H1 (cell line): ENCODE data around the gene SLC17A8. TPM values are rescaled to one million over a fixed set of nuclear protein-coding genes. Genes with fewer than 3 reads are reported as not detected.

ENCODE experiments used
- CTCF ChIA-PET: fragments of 300-600 bp; sonication (Branson Sonifier 250); formaldehyde crosslinking; loops from one replicate; lab custom pipeline; 2021; ENCODE audit not compliant: partially characterized antibody; lab: Charles Lee
- POLR2A ChIA-PET: fragments of 300-600 bp; sonication (Branson Sonifier 250); formaldehyde crosslinking; loops from one replicate; lab custom pipeline; 2021; ENCODE audit warnings: inconsistent platforms; ENCODE audit not compliant: partially characterized antibody; lab: Charles Lee
- DNase-seq, 2 experiments: peaks; one replicate each; pipeline versions ENCODE4 v3.0.0 to v3.0.0-alpha.2; 2010 to 2022; ENCODE audit warnings: low spot score in 2 of 2, low read depth in 1 of 2, mixed read lengths in 1 of 2
- FAIRE-seq: peaks from 2 replicates; lab custom pipeline; 2011; peaks lifted over from hg19 to GRCh38; lab: Jason Lieb, UNC
- H2AFZ ChIP-seq: 2 replicates; pipeline ENCODE4 v1.8.1; 2012; ENCODE audit warnings: low read length, inconsistent platforms
- H2AK5ac ChIP-seq: 2 replicates; pipeline ENCODE4 v1.6.1; 2013; ENCODE audit warnings: low read depth, low read length
- H2BK120ac ChIP-seq: replicated peaks from 2 replicates; pipeline ENCODE3; 2013; ENCODE audit warnings: low read depth, low read length, inconsistent platforms
- H2BK12ac ChIP-seq: 2 replicates; pipeline ENCODE4 v1.6.1; 2013; ENCODE audit warnings: low read depth, low read length
- H2BK15ac ChIP-seq: 2 replicates; pipeline ENCODE4 v1.6.1; 2013; ENCODE audit warnings: low read length
- H2BK20ac ChIP-seq: 2 replicates; pipeline ENCODE4 v1.6.1; 2013; ENCODE audit warnings: low read length
- H2BK5ac ChIP-seq: 2 replicates; pipeline ENCODE4 v1.6.1; 2013; ENCODE audit warnings: low read depth, low read length
- H3K14ac ChIP-seq: 2 replicates; pipeline ENCODE4 v1.6.1; 2013; ENCODE audit warnings: inconsistent platforms; ENCODE audit not compliant: insufficient read length
- H3K18ac ChIP-seq: 2 replicates; pipeline ENCODE4 v1.6.1; 2013; ENCODE audit warnings: low read length; ENCODE audit errors: extremely low read depth
- H3K23ac ChIP-seq: 2 replicates; pipeline ENCODE4 v1.6.1; 2013; ENCODE audit warnings: inconsistent platforms; ENCODE audit not compliant: insufficient read length
- H3K23me2 ChIP-seq: 2 replicates; pipeline ENCODE4 v1.6.1; 2013; ENCODE audit warnings: low read depth, low read length
- H3K27ac ChIP-seq: 2 replicates; pipeline ENCODE4 v1.6.1; 2011; ENCODE audit warnings: low read depth, low read length, inconsistent platforms
- H3K27me3 ChIP-seq, 4 experiments: replicated peaks in 1 of 4; 1 replicate in 1 of 4; 2 replicates in 3 of 4; pipeline versions ENCODE4 v1.6.1 to v1.8.1; 2011 to 2013; ENCODE audit warnings: low read length in 3 of 4, mild to moderate bottlenecking in 3 of 4, inconsistent platforms in 2 of 4, mixed read lengths in 2 of 4, moderate library complexity in 1 of 4; ENCODE audit not compliant: control insufficient read depth in 3 of 4, insufficient read depth in 3 of 4; ENCODE audit errors: extremely low read depth in 1 of 4
- H3K36me3 ChIP-seq, 4 experiments: 2 replicates each; pipeline versions ENCODE4 v1.6.1 to v1.8.1; 2011 to 2013; ENCODE audit warnings: mild to moderate bottlenecking in 4 of 4, low read length in 3 of 4, moderate library complexity in 2 of 4, control low read depth in 1 of 4, inconsistent platforms in 1 of 4; ENCODE audit not compliant: insufficient read depth in 4 of 4, control insufficient read depth in 2 of 4
- H3K4ac ChIP-seq: replicated peaks from 2 replicates; pipeline ENCODE3; 2013; ENCODE audit warnings: low read length, low read depth, mixed read lengths, inconsistent platforms; ENCODE audit not compliant: insufficient read length
- H3K4me1 ChIP-seq, 4 experiments: replicated peaks in 1 of 4; 1 replicate in 1 of 4; 2 replicates in 3 of 4; pipeline versions ENCODE4 v1.6.1 to v1.8.1; 2011 to 2013; ENCODE audit warnings: low read length in 3 of 4, inconsistent platforms in 2 of 4, mixed read lengths in 1 of 4; ENCODE audit not compliant: insufficient read depth in 4 of 4, control insufficient read depth in 3 of 4
- H3K4me2 ChIP-seq, 2 experiments: 2 replicates each; pipeline versions ENCODE4 v1.6.1 to v1.8.1; 2011 to 2013; ENCODE audit warnings: low read depth in 2 of 2, low read length in 2 of 2, control low read depth in 1 of 2, inconsistent platforms in 1 of 2, mild to moderate bottlenecking in 1 of 2; ENCODE audit not compliant: insufficient read depth in 1 of 2
- H3K4me3 ChIP-seq, 4 experiments: fragments of 200-600, 300-600 bp in 1 of 4; sonication (generic), shearing (Covaris generic), sonication (Bioruptor Twin) in 1 of 4; 2 replicates each; pipeline versions ENCODE4 v1.5.1 to v1.8.1; 2011 to 2016; ENCODE audit warnings: low read length in 4 of 4, low read depth in 3 of 4, control low read depth in 2 of 4, inconsistent platforms in 2 of 4, mild to moderate bottlenecking in 2 of 4, mixed read lengths in 1 of 4, moderate library complexity in 1 of 4; ENCODE audit not compliant: insufficient read depth in 2 of 4; ENCODE audit errors: extremely low read depth in 1 of 4
- H3K56ac ChIP-seq: replicated peaks from 2 replicates; pipeline ENCODE3; 2013; ENCODE audit warnings: low read depth, mild to moderate bottlenecking, mixed read lengths, low read length, inconsistent platforms; ENCODE audit not compliant: insufficient read length
- H3K79me1 ChIP-seq: 2 replicates; pipeline ENCODE4 v1.6.1; 2013; ENCODE audit warnings: low read depth, low read length, control low read depth
- H3K79me2 ChIP-seq, 2 experiments: 2 replicates each; pipeline versions ENCODE4 v1.6.1 to v1.8.1; 2012 to 2013; ENCODE audit warnings: low read length in 2 of 2, mild to moderate bottlenecking in 2 of 2, inconsistent platforms in 1 of 2; ENCODE audit not compliant: insufficient read depth in 2 of 2, control insufficient read depth in 1 of 2
- H3K9ac ChIP-seq, 4 experiments: replicated peaks in 1 of 4; 1 replicate in 1 of 4; 2 replicates in 3 of 4; pipeline versions ENCODE4 v1.6.1 to v1.8.1; 2011 to 2013; ENCODE audit warnings: low read depth in 3 of 4, low read length in 3 of 4, control low read depth in 2 of 4, mild to moderate bottlenecking in 2 of 4, moderate library complexity in 2 of 4, inconsistent platforms in 1 of 4; ENCODE audit errors: extremely low read depth in 1 of 4
- H3K9me3 ChIP-seq, 2 experiments: 2 replicates each; pipeline versions ENCODE4 v1.6.1 to v1.8.1; 2012 to 2013; ENCODE audit warnings: mild to moderate bottlenecking in 2 of 2, moderate library complexity in 2 of 2, control low read depth in 1 of 2, inconsistent platforms in 1 of 2, low read depth in 1 of 2, low read length in 1 of 2, mixed read lengths in 1 of 2; ENCODE audit not compliant: insufficient read depth in 2 of 2
- H4K20me1 ChIP-seq, 2 experiments: replicated peaks in 1 of 2; 2 replicates each; pipeline versions ENCODE3 to v1.8.1; 2011 to 2013; ENCODE audit warnings: inconsistent platforms in 2 of 2, low read length in 2 of 2, mild to moderate bottlenecking in 1 of 2; ENCODE audit not compliant: insufficient read depth in 2 of 2, control insufficient read depth in 1 of 2
- H4K5ac ChIP-seq: 2 replicates; pipeline ENCODE4 v1.6.1; 2013; ENCODE audit warnings: low read length, low read depth, mixed read lengths, inconsistent platforms; ENCODE audit not compliant: insufficient read length
- H4K8ac ChIP-seq: 2 replicates; pipeline ENCODE4 v1.8.0; 2013; ENCODE audit warnings: mild to moderate bottlenecking, moderate library complexity, low read length, inconsistent platforms; ENCODE audit not compliant: insufficient read depth; ENCODE audit errors: extremely low read depth
- H4K91ac ChIP-seq: replicated peaks from 2 replicates; pipeline ENCODE3; 2013; ENCODE audit warnings: low read length, mixed read lengths, inconsistent platforms; ENCODE audit not compliant: insufficient read length
- WGBS, 2 experiments: shearing (Covaris generic) in 1 of 2; methylation state at CpG; one replicate each; pipeline versions ENCODE4 v1.1.6 to v1.1.7; 2013 to 2015; ENCODE audit warnings: low lambda C conversion rate in 2 of 2, mixed read lengths in 2 of 2, inconsistent platforms in 1 of 2, low coverage in 1 of 2, missing lambda C conversion rate in 1 of 2; ENCODE audit not compliant: insufficient replicate concordance in 2 of 2, insufficient coverage in 1 of 2, insufficient read length in 1 of 2; ENCODE audit errors: extremely low coverage in 1 of 2, missing lambda C conversion rate in 1 of 2; 5-methylcytosine and 5-hydroxymethylcytosine counted together
- polyA plus RNA-seq, 7 experiments: library from polyadenylated mRNA; depleted of rRNA in 3 of 7; stranded (reverse) in 5 of 7; unstranded in 2 of 7; fragments of >200 nt in 5 of 7; fragments of 200-250 nt in 2 of 7; gene quantifications; 1 replicate in 5 of 7; 2 replicates in 1 of 7; 4 replicates in 1 of 7; pipeline versions ENCODE4 v1.2.1 to v1.2.3, GENCODE V29; 2011 to 2013; ENCODE audit warnings: missing spikeins in 2 of 7, mixed read lengths in 2 of 7
- total RNA-seq: library from RNA; stranded (reverse); fragmentation: NEBNext Ultra II Directional; extraction: Animal tissue kit (Norgen Biotek cat#: 25700); gene quantifications from 2 replicates; pipeline ENCODE4 v1.2.1, GENCODE V29; 2021

The SLC17A8 gene
- total and polyA plus RNA-seq, 2 of the 8 experiments (the other 6 are each of a cell fraction or from before 2014, with no cell fraction given), result 0.14 to 0.30 TPM

DNA sequence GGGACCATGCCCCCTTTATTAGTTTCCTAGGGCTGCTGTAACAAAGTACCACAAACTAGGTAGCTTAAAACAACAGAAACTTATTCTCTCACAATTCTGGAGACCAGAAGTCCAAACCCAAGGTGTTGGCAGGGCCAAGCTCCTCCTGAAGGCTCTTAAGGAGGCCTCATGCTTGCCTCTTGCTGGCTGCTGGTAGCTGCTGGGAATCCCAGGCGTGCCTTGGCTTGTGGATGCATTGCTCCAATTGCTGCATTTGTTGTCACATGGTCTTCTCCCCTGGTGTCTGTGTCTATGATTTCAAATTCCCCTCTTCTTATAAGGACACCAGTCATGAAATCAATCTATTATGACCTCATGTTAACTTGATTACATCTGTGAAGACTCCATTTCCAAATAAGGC lies 11.2 kb downstream of the SLC17A8 start:
- no peak overlapping the region for H4K5ac ChIP-seq
- peaks cover 0 to 4% of the 10 kb centered on the region in 2 experiments; a peak in 1 of 4 replicates for H3K9me3 ChIP-seq
- H3K27ac ChIP-seq, result no peak overlapping the region
- 89% methylated on average over 1 of the region's 1 CpG; no CpG with 5 or more reads in 1 of the 2 experiments for WGBS, 2 experiments
- no peaks in the 10 kb centered on the region for H4K20me1 ChIP-seq
- H2BK120ac ChIP-seq, result no peak overlapping the region
- no peak overlapping the region for H3K4me2 ChIP-seq
- no peak overlapping the region for H3K4me3 ChIP-seq
- no peak overlapping the region for H3K56ac ChIP-seq
- no peak overlapping the region for H3K14ac ChIP-seq
- H2BK15ac ChIP-seq, result no peak overlapping the region
- ChIA-PET CTCF (interaction anchor here (1.1 to 1.7 kb wide), 5 partner anchors 8 to 304 kb away, joined by 3 to 10 read pairs (median 4); no protein-coding TSS in a partner anchor), POLR2A (no interaction called here)
- H2BK12ac ChIP-seq, result no peak overlapping the region
- H2AFZ ChIP-seq, result no peak overlapping the region
- no peak overlapping the region for H3K23ac ChIP-seq
- H3K4me1 ChIP-seq, result peaks cover 0 to 10% (median 3%) of the 10 kb centered on the region in 4 experiments; a peak in 2 of 7 replicates
- H3K4ac ChIP-seq, result no peak overlapping the region
- no peak overlapping the region for H3K18ac ChIP-seq
- no peak overlapping the region for H3K9ac ChIP-seq
- FAIRE-seq (no peak), DNase-seq (no peak)
- H2BK20ac ChIP-seq, result no peak overlapping the region
- no peaks in the 10 kb centered on the region for H3K23me2 ChIP-seq
- no peaks in the 10 kb centered on the region for H3K79me2 ChIP-seq
- H2AK5ac ChIP-seq, result no peak overlapping the region
- no peak overlapping the region for H4K8ac ChIP-seq
- no peak overlapping the region for H2BK5ac ChIP-seq
- no peaks in the 10 kb centered on the region for H3K79me1 ChIP-seq
- H3K36me3 ChIP-seq, result no peaks in the 10 kb centered on the region
- H3K27me3 ChIP-seq, result no peaks in the 10 kb centered on the region
- no peak overlapping the region for H4K91ac ChIP-seq
